ENCODE data around the gene DMC1. TPM values are rescaled to one million over a fixed set of nuclear protein-coding genes. Genes with fewer than 3 reads are reported as not detected.

Gene DMC1
- total RNA-seq, 1 experiment from 2014 or later: 0.89 TPM

- intact Hi-C loops (cut with micrococcal nuclease): no loop called here
- H3K27me3 ChIP-seq (ENCODE audit: insufficient read depth, low read length): no peaks in the 10 kb centered on the region
- no peak overlapping the region for H3K4me3 ChIP-seq (replicated peaks in 1 of 2; ENCODE audit: low read depth in 1 of 2, low read length in 2 of 2)
- no peak for DNase-seq (ENCODE audit: low read depth, low spot score)
- H4K20me1 ChIP-seq (ENCODE audit: insufficient read depth): no peaks in the 10 kb centered on the region
- TF ChIP-seq SP1 (IDR thresholded peaks at IDR 0.05; ENCODE audit: low read depth) (no peak), ZBTB33 (IDR thresholded peaks at IDR 0.05; ENCODE audit: extremely low read depth, insufficient replicate concordance, low read length) (no peak), MAX (IDR thresholded peaks at IDR 0.05) (no peak), SRF (IDR thresholded peaks at IDR 0.05; ENCODE audit: low read depth) (no peak), ZFX (IDR thresholded peaks at IDR 0.05) (peak; percentile 37), CTCF (IDR thresholded peaks at IDR 0.05 in 2 of 3, conservative IDR thresholded peaks at IDR 0.05 in 1 of 3; ENCODE audit: borderline replicate concordance in 1 of 3, insufficient read depth in 1 of 3, low read depth in 2 of 3, low read length in 2 of 3) (peak in 2 of 3 experiments; percentile 31 to 32; a peak in 1 of 6 replicates), RAD21 (IDR thresholded peaks at IDR 0.05; ENCODE audit: low read depth) (peak; percentile 26; the same call in 1 of the 2 replicates), EGR1 (IDR thresholded peaks at IDR 0.05; ENCODE audit: low read depth) (no peak)
- H3K79me2 ChIP-seq (ENCODE audit: insufficient read depth, low read length): no peaks in the 10 kb centered on the region
- ChIA-PET RAD21 (ENCODE audit: low non-redundant PET in 1 of 2, low total read pairs in 2 of 2, uncharacterized antibody in 2 of 2, unreplicated experiment in 2 of 2) (interaction anchor here in 1 of 2 experiments (0.6 kb wide), 1 partner anchor 115 kb away, joined by 3 read pairs; no protein-coding TSS in a partner anchor), POLR2A (no interaction called here), CTCF (no interaction called here)
- no peaks in the 10 kb centered on the region for H3K36me3 ChIP-seq (ENCODE audit: control insufficient read depth in 1 of 2, insufficient read depth in 2 of 2, low read length in 2 of 2)
- H3K27ac ChIP-seq (ENCODE audit: low read depth, low read length): no peak overlapping the region
- no peak overlapping the region for H2AFZ ChIP-seq (ENCODE audit: low read depth, low read length, poor library complexity, severe bottlenecking)
- no TSS peak for BruUV-seq (replicated peaks)
- peaks cover 3 to 10% of the 10 kb centered on the region in 2 experiments; a peak in 3 of 4 replicates for H3K4me1 ChIP-seq (ENCODE audit: control insufficient read depth in 1 of 2, insufficient read depth in 2 of 2, low read length in 2 of 2)
- H3K9ac ChIP-seq (ENCODE audit: low read length): no peak overlapping the region
- no peak overlapping the region for H3K4me2 ChIP-seq (ENCODE audit: low read length)
- peak; percentile 79 for ATAC-seq
- H3K9me2 ChIP-seq (ENCODE audit: insufficient read depth): no peaks in the 10 kb centered on the region
- H3K9me3 ChIP-seq (ENCODE audit: control insufficient read depth in 1 of 2, insufficient read depth in 1 of 2, low read depth in 1 of 2, low read length in 2 of 2): no peaks in the 10 kb centered on the region
These were observed 56.9 kb downstream of the DMC1 start for GRCh38 chr22:38513063-38513462.

Measured in HCT116 (cell line).